Suppressor macrophage treated with lipopolysaccharide for 4 hours (primary cell): ENCODE results near the gene CFDP1.

Experiments
- DNase-seq: peaks from one replicate; pipeline ENCODE4 v3.0.0-alpha.2; 2020

CFDP1 gene

DNA sequence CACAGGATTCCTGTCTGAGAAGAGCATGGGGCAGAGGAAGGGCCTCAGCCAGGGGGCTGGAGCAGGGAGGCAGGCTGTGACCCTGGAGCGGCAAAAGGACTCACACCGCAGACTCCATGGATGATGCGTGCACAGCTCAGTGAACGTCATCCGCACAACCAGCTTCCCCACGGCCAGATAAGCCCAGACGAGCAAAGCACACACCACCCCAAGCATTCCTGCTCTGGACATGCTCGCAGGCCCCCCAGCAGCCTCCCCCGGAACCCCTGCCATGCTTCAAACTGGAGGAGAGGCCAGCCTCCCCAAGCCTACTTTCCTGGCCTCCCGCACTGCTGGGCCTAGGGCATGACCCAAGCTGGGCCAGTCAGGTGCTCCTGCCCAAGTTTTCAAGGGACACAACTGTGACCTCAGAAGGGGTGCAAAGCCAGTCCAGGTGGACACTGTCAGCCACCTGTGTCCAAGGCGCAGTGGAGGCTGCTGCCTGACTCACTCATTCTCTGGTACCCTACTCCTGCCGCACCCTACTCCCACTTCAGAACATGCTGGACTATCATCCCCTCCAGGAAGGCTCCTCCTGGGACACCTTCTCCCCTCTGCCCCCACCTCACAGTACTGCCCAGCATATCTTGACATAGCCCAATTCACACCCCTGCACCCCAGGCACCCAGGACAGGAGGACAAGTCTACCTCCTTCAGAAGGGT, 186.6 kb downstream of the CFDP1 start:
- no peak for DNase-seq

DNA sequence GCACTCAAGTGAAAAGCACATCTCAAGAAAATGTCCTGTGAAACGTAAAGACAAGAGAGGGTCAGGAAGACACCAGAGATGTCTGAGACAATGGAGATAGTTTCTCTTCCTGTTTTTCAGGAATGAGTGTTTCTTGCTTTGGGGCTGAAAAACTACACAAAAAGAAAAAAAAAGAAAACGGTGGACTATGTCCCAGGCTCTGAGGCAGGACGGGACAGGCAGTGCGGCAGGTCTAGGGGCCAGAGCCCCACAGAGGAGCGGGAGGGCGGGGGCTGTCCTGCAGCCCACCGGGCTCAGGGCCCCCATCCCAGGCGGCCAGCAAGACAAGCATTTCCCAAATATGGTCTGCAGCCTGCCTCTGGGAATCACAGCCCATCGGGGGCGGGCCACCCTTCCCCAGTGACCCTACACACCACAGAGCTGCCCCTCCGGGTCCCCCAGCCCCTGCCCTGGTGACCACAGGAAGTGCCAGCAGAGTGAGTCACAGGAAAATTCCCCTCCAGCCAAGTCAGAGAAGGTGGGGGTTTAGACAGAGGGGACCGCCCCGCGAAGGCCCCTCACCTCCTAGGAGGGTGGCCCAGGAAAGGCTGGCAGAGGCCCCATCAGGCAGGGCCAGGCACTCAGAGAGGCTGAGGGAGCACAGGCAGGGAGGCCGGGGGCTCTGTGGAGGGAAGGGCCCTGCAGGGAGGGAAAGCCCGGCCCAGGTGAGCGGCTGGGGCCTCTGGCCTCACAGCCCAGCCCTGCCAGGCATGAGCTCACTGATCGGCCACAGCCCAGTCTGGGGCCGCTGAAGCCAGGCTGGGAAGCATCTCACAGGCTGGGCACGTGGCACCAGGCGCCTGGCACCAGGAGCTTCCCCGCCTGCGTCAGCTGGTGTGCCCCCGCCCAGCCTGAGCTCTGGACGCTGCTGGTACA, 188.2 kb downstream of the CFDP1 start:
- DNase-seq, result peak; percentile 47

DNA sequence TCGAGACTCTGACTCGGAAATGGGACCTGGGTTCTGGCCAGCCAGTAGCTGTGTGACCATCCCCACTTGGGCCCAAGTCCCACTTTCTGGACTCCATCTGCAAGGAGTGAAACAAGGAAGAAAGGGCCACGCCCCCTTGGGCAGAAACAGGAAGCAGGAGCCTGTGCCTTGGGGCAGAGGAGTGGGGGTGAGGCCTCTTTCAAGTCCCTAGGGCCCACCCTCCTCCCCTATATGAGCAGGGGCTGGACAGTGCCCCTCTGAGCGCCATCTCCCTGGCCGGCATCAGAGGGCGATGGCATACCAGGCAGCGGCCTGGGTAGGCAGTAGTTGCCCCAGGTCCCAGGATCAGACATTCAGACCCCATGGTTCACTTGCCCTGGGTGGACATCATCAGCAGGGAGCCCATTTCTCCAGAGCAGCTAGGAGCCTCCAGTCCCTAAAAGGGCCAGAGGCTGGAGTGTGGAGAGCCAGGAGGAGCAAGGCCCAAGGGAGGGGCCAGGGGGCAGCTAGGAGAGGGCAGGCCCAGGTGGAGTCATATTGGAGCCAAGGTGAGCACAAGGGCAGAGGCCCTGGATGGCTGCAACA, 189.0 kb downstream of the CFDP1 start:
- DNase-seq, result peak; percentile 46
